CD14-positive monocyte (primary cell): ENCODE data around the gene OXCT1. TPM values are rescaled to one million over a fixed set of nuclear protein-coding genes. Genes with fewer than 3 reads are reported as not detected.

Experiments
- DNase-seq, 3 donors: peaks; one replicate each; pipeline ENCODE4 v3.0.0-alpha.2; 2011 to 2022
- H2AFZ ChIP-seq: 2 replicates; pipeline ENCODE4 v1.6.0; 2012; ENCODE audit warnings: mild to moderate bottlenecking, low read depth, low read length, inconsistent platforms; ENCODE audit not compliant: insufficient read depth, poor library complexity, severe bottlenecking
- H3K27ac ChIP-seq, 2 donors: 1 replicate in 1 of 2; 2 replicates in 1 of 2; pipeline ENCODE4 v1.5.1; 2012 to 2013; ENCODE audit warnings: low read length in 2 of 2, control low read depth in 1 of 2, inconsistent platforms in 1 of 2, low read depth in 1 of 2, mild to moderate bottlenecking in 1 of 2
- H3K27me3 ChIP-seq, 2 donors: one replicate each; pipeline versions ENCODE4 v1.6.0 to v1.6.1; 2011 to 2013; ENCODE audit warnings: low read length in 2 of 2; ENCODE audit not compliant: control insufficient read depth in 2 of 2, insufficient read depth in 2 of 2
- H3K36me3 ChIP-seq, 2 donors: replicated peaks in 1 of 2; 1 replicate in 1 of 2; 2 replicates in 1 of 2; pipeline versions ENCODE4 v1.5.1 to v1.6.1; 2012 to 2013; ENCODE audit warnings: low read length in 2 of 2, control low read depth in 1 of 2, inconsistent platforms in 1 of 2, mild to moderate bottlenecking in 1 of 2; ENCODE audit not compliant: insufficient read depth in 2 of 2, control insufficient read depth in 1 of 2
- H3K4me1 ChIP-seq, 2 donors: 1 replicate in 1 of 2; 2 replicates in 1 of 2; pipeline versions ENCODE4 v1.5.1 to v1.6.1; 2012 to 2013; ENCODE audit warnings: low read length in 2 of 2, control low read depth in 1 of 2, inconsistent platforms in 1 of 2, mild to moderate bottlenecking in 1 of 2, moderate library complexity in 1 of 2; ENCODE audit not compliant: insufficient read depth in 2 of 2, control insufficient read depth in 1 of 2
- H3K4me2 ChIP-seq: replicated peaks from 2 replicates; pipeline ENCODE3; 2012; ENCODE audit warnings: low read length, moderate library complexity, mild to moderate bottlenecking; ENCODE audit not compliant: poor library complexity, severe bottlenecking; ENCODE audit errors: extremely low read depth
- H3K4me3 ChIP-seq, 3 experiments: fragments of 200-600 bp in 1 of 3; sonication (generic) in 1 of 3; replicated peaks in 1 of 3; 1 replicate in 2 of 3; 2 replicates in 1 of 3; pipeline ENCODE4 v1.5.1; 2011 to 2013; ENCODE audit warnings: low read length in 3 of 3, mild to moderate bottlenecking in 3 of 3, control low read depth in 2 of 3, low read depth in 2 of 3, inconsistent platforms in 1 of 3, moderate library complexity in 1 of 3
- H3K79me2 ChIP-seq: 2 replicates; pipeline ENCODE4 v1.6.0; 2012; ENCODE audit warnings: mild to moderate bottlenecking, control low read depth, inconsistent platforms, low read length, moderate library complexity; ENCODE audit not compliant: insufficient read depth
- H3K9ac ChIP-seq: 2 replicates; pipeline ENCODE4 v1.6.0; 2017; ENCODE audit warnings: low read length, mild to moderate bottlenecking; ENCODE audit not compliant: insufficient read depth, poor library complexity, severe bottlenecking
- H3K9me3 ChIP-seq, 2 donors: replicated peaks in 1 of 2; 1 replicate in 1 of 2; 2 replicates in 1 of 2; pipeline versions ENCODE4 v1.5.1 to v1.6.1; 2012 to 2013; ENCODE audit warnings: low read length in 2 of 2, control low read depth in 1 of 2; ENCODE audit not compliant: control insufficient read depth in 1 of 2, insufficient read depth in 1 of 2
- H4K20me1 ChIP-seq: 2 replicates; pipeline ENCODE4 v1.6.0; 2012; ENCODE audit warnings: mild to moderate bottlenecking, low read length, control low read depth, moderate library complexity; ENCODE audit not compliant: insufficient read depth
- H3K27ac Mint-ChIP-seq, 7 donors: one replicate each; pipeline ENCODE4 v1.8.0; 2020; ENCODE audit warnings: mild to moderate bottlenecking in 7 of 7, mixed read lengths in 7 of 7, moderate library complexity in 6 of 7, inconsistent platforms in 2 of 7
- H3K27me3 Mint-ChIP-seq, 3 donors: one replicate each; pipeline ENCODE4 v1.8.0; 2021 to 2022; ENCODE audit warnings: low read depth in 3 of 3, mild to moderate bottlenecking in 3 of 3, mixed read lengths in 3 of 3, moderate library complexity in 3 of 3, inconsistent platforms in 1 of 3
- H3K36me3 Mint-ChIP-seq, 2 donors: one replicate each; pipeline ENCODE4 v1.8.0; 2020; ENCODE audit warnings: mixed read lengths in 2 of 2, inconsistent platforms in 1 of 2, mild to moderate bottlenecking in 1 of 2
- H3K4me1 Mint-ChIP-seq: one replicate; pipeline ENCODE4 v1.8.0; 2020; ENCODE audit warnings: mild to moderate bottlenecking, mixed read lengths
- H3K4me3 Mint-ChIP-seq, 2 donors: one replicate each; pipeline ENCODE4 v1.8.0; 2020; ENCODE audit warnings: mild to moderate bottlenecking in 2 of 2, mixed read lengths in 2 of 2, moderate library complexity in 1 of 2
- H3K9me3 Mint-ChIP-seq, 7 donors: one replicate each; pipeline ENCODE4 v1.8.0; 2020 to 2022; ENCODE audit warnings: mixed read lengths in 7 of 7, mild to moderate bottlenecking in 6 of 7, moderate library complexity in 6 of 7, inconsistent platforms in 2 of 7
- CTCF ChIP-seq: fragments of 200-600 bp; IDR thresholded peaks from one replicate; pipeline ENCODE4 v1.8.0; 2022; ENCODE audit warnings: antibody characterized with exemption, mild to moderate bottlenecking
- WGBS: methylation state at CpG from one replicate; pipeline ENCODE4 v1.1.5; 2013; ENCODE audit warnings: missing lambda C conversion rate; ENCODE audit not compliant: insufficient coverage; 5-methylcytosine and 5-hydroxymethylcytosine counted together
- intact Hi-C, 2 donors: fragments of 100-400 bp; cut with micrococcal nuclease; formaldehyde crosslinking; loops; one replicate each; pipeline versions ENCODE4 v1.15.0 to v1.15.1; 2023
- polyA plus RNA-seq, 3 donors: library from polyadenylated mRNA; depleted of rRNA in 1 of 3; unstranded in 2 of 3; stranded (reverse) in 1 of 3; fragments of 300-500 nt in 2 of 3; fragments of >200 nt in 1 of 3; fragmentation: Illumina TruSeq in 2 of 3; gene quantifications; 1 replicate in 2 of 3; 2 replicates in 1 of 3; pipeline ENCODE4 v1.2.3, GENCODE V29; 2012 to 2021

Gene OXCT1
- polyA plus RNA-seq, 3 donors, result 1.3 to 3.4 (median 1.9) TPM

DNA sequence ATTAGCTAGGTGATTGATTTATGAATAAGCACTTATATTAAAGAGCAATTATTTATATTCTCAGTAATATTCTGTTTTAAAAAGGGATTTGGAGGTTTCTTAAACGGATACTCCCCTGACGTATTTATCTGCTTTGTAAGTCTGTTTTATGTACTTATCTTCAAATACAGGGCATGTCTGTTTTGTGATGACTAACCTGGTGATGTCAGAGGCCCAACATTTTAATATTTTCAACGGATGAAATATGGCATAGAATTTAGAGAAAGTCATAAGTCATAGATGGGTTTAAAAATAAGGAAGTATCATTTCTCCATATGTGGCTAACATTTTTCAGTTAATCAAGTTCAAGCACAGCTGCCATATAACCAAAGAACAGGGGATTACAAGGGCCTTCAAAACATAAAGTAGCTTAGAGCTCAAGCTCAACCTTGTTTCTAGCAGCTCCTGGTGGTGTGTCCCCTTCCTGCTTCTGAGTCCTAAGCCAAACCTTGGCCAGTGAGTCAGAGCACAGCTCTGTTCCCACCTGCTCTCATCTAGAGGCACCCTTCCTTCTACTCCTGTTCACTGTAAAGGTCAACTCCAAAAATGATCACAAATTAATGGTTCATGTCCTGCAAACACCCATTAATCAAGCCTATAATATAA is 131.4 kb downstream of the OXCT1 start:
- Histone ChIP-seq H3K4me2 (no peak overlapping the region), H3K36me3 (peaks cover 0 to 19% of the 10 kb centered on the region in 2 donors)
- H3K9me3 Mint-ChIP-seq, result peaks cover 0 to 7% (median 3%) of the 10 kb centered on the region in 7 donors

GRCh38 chr5:41736641-41737040 is 133.6 kb downstream of the OXCT1 start:
- no peak for TF ChIP-seq CTCF
- Histone ChIP-seq H3K27me3 (no peaks in the 10 kb centered on the region), H3K4me3 (no peak overlapping the region), H3K9ac (no peak overlapping the region), H3K4me2 (no peak overlapping the region), H3K4me1 (no peaks in the 10 kb centered on the region), H4K20me1 (no peaks in the 10 kb centered on the region), H3K9me3 (no peaks in the 10 kb centered on the region), H3K79me2 (no peaks in the 10 kb centered on the region), H2AFZ (no peak overlapping the region), H3K36me3 (peaks cover 0 to 19% of the 10 kb centered on the region in 2 donors), H3K27ac (no peak overlapping the region)
- peaks cover 30 to 36% of the 10 kb centered on the region in 2 donors for H3K36me3 Mint-ChIP-seq
- intact Hi-C loops, result no loop called here
- H3K27me3 Mint-ChIP-seq, result no peaks in the 10 kb centered on the region
- no peak for DNase-seq
- peaks cover 0 to 7% (median 3%) of the 10 kb centered on the region in 7 donors for H3K9me3 Mint-ChIP-seq
- no peak overlapping the region for H3K4me3 Mint-ChIP-seq
- H3K27ac Mint-ChIP-seq, result no peak overlapping the region
- H3K4me1 Mint-ChIP-seq, result no peaks in the 10 kb centered on the region

More for the DNA sequence above, 131.4 kb downstream of the OXCT1 start:
- H3K79me2 ChIP-seq, result no peaks in the 10 kb centered on the region
- no peak overlapping the region for H3K27ac Mint-ChIP-seq
- WGBS, result 100% methylated on average over 2 of the region's 3 CpGs
- no peak overlapping the region for H3K9ac ChIP-seq
- no peaks in the 10 kb centered on the region for H3K4me1 Mint-ChIP-seq
- no peak overlapping the region for H3K4me3 ChIP-seq
- no peak for DNase-seq
- no peaks in the 10 kb centered on the region for H3K27me3 ChIP-seq
- no peaks in the 10 kb centered on the region for H4K20me1 ChIP-seq
- no peak for TF ChIP-seq CTCF
- H3K9me3 ChIP-seq, result no peaks in the 10 kb centered on the region
- H3K27ac ChIP-seq, result no peak overlapping the region
- no peaks in the 10 kb centered on the region for H3K27me3 Mint-ChIP-seq
- H3K36me3 Mint-ChIP-seq, result peaks cover 32 to 36% of the 10 kb centered on the region in 2 donors
- no peak overlapping the region for H2AFZ ChIP-seq
- H3K4me3 Mint-ChIP-seq, result no peak overlapping the region
- H3K4me1 ChIP-seq, result no peaks in the 10 kb centered on the region
- intact Hi-C loops, result no loop called here
